ENCODE measurements around the gene PLA2G4E.

Gene PLA2G4E

DNA sequence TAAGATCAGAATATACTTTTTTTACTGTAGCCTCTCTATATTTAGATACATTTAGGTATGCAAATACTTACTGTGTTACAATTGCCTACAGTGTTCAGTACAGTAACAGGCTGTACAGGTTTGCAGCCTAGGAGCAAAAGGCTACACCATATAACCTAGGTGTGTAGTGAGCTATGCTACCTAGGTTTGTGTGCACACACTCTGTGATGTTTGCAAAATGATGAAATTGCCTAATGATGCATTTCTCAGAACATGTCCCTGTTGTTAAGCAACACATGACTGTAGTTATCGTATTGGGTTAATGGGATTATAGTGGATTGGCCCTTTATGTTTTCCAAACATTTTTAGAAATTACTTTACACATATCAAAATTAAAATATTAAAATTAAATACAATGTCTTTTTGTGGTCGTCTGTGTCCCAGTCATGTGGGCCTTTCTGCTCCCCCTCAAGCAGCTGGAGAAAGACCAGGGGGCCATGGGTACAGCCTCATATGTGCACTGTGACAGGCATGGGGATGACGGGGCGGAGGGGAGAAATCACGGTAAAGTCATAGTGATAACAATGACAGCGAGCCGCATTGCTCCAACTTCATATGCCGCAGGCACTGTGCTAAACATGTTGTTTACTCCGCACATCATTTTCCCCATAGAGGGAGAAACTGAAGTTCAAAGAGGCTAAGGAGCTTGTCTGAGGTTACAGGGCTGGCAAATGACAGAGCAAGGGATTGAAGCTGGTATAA lies 27.4 kb upstream of the PLA2G4E start:
- TF ChIP-seq, protein P1, sequence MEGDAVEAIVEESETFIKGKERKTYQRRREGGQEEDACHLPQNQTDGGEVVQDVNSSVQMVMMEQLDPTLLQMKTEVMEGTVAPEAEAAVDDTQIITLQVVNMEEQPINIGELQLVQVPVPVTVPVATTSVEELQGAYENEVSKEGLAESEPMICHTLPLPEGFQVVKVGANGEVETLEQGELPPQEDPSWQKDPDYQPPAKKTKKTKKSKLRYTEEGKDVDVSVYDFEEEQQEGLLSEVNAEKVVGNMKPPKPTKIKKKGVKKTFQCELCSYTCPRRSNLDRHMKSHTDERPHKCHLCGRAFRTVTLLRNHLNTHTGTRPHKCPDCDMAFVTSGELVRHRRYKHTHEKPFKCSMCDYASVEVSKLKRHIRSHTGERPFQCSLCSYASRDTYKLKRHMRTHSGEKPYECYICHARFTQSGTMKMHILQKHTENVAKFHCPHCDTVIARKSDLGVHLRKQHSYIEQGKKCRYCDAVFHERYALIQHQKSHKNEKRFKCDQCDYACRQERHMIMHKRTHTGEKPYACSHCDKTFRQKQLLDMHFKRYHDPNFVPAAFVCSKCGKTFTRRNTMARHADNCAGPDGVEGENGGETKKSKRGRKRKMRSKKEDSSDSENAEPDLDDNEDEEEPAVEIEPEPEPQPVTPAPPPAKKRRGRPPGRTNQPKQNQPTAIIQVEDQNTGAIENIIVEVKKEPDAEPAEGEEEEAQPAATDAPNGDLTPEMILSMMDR (IDR thresholded peaks at IDR 0.05; ENCODE audit: low read depth, low read length), result no peak
- Histone ChIP-seq H3K9me3 (no peaks in the 10 kb centered on the region), H3K4me1 (no peaks in the 10 kb centered on the region), H3K36me3 (no peaks in the 10 kb centered on the region), H3K27me3 (no peaks in the 10 kb centered on the region), H3K4me3 (ENCODE audit: low read depth, low read length) (no peak overlapping the region)
- DNase-seq, result no peak

GRCh38 chr15:42046597-42046996 lies 25.8 kb upstream of the PLA2G4E start:
- H3K27me3 ChIP-seq, result no peaks in the 10 kb centered on the region
- no peak for DNase-seq
- H3K4me3 ChIP-seq (ENCODE audit: low read depth, low read length), result no peak overlapping the region
- no peaks in the 10 kb centered on the region for H3K9me3 ChIP-seq
- TF ChIP-seq, protein P1 (IDR thresholded peaks at IDR 0.05; ENCODE audit: low read depth, low read length), result no peak
- H3K4me1 ChIP-seq, result no peaks in the 10 kb centered on the region
- H3K36me3 ChIP-seq, result no peaks in the 10 kb centered on the region

GRCh38 chr15:42045211-42045615 lies 24.4 kb upstream of the PLA2G4E start:
- Histone ChIP-seq H3K4me1 (no peaks in the 10 kb centered on the region), H3K36me3 (no peaks in the 10 kb centered on the region), H3K27me3 (no peaks in the 10 kb centered on the region), H3K9me3 (no peaks in the 10 kb centered on the region), H3K4me3 (ENCODE audit: low read depth, low read length) (no peak overlapping the region)
- TF ChIP-seq, protein P1 (IDR thresholded peaks at IDR 0.05; ENCODE audit: low read depth, low read length), result no peak
- DNase-seq, result peak; percentile 50

DNA sequence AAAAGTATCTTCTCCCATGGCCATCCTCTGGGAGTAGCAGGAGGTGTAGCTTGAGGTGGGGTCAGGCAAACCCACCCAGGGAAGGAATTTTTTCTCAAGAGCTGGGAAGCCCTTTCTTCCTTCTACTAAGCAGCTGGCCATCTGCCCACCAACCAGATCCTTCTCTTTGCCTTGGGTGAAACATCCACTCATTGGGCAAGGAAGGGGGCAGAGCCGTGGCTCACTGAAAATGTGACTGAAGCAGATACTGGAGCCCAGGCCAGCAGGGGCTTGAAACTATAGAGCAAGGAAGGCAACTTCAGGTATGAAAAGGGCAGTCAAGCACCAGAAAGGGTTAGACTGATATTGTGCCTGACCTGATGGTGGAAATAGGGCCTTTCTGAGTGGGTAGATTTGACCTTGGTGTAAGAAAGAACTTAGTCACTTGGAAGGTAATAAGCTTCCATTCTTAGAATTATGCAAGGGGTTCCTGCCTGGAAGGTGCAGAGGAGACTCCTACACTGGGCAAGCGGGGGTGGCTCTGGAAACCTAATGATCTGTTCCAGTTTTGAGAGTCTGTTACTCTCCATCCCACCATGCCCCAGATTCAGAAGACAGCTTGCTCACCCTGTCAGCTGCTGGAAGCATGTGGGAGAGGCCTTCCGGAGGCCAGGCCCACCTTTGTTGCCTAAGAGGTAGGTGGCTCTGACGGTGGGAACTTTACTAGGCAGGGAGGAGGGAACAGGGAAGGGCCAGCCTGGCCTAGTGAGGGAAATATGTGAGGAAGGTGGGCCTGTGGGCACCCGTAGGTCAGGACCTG lies 22.0 kb upstream of the PLA2G4E start:
- H3K36me3 ChIP-seq, result no peaks in the 10 kb centered on the region
- no peaks in the 10 kb centered on the region for H3K4me1 ChIP-seq
- no peak for DNase-seq
- no peaks in the 10 kb centered on the region for H3K27me3 ChIP-seq
- TF ChIP-seq, protein P1 (IDR thresholded peaks at IDR 0.05; ENCODE audit: low read depth, low read length), result no peak
- no peaks in the 10 kb centered on the region for H3K9me3 ChIP-seq
- H3K4me3 ChIP-seq (ENCODE audit: low read depth, low read length), result no peak overlapping the region

GRCh38 chr15:42038401-42038800 lies 17.6 kb upstream of the PLA2G4E start:
- H3K4me3 ChIP-seq (ENCODE audit: low read depth, low read length), result no peak overlapping the region
- H3K36me3 ChIP-seq, result no peaks in the 10 kb centered on the region
- no peak for DNase-seq
- TF ChIP-seq, protein P1 (IDR thresholded peaks at IDR 0.05; ENCODE audit: low read depth, low read length), result no peak
- H3K27me3 ChIP-seq, result no peaks in the 10 kb centered on the region
- H3K9me3 ChIP-seq, result no peaks in the 10 kb centered on the region
- H3K4me1 ChIP-seq, result no peaks in the 10 kb centered on the region

- H3K4me3 ChIP-seq (ENCODE audit: low read depth, low read length), result no peak overlapping the region
- H3K4me1 ChIP-seq, result no peaks in the 10 kb centered on the region
- no peaks in the 10 kb centered on the region for H3K9me3 ChIP-seq
- DNase-seq, result peak; percentile 60
- no peaks in the 10 kb centered on the region for H3K36me3 ChIP-seq
- no peaks in the 10 kb centered on the region for H3K27me3 ChIP-seq
- TF ChIP-seq, protein P1 (IDR thresholded peaks at IDR 0.05; ENCODE audit: low read depth, low read length), result no peak
These were observed 16.8 kb upstream of the PLA2G4E start for GRCh38 chr15:42037656-42038055.
